Measurements from ENCODE around the gene CNTNAP5.

DNA sequence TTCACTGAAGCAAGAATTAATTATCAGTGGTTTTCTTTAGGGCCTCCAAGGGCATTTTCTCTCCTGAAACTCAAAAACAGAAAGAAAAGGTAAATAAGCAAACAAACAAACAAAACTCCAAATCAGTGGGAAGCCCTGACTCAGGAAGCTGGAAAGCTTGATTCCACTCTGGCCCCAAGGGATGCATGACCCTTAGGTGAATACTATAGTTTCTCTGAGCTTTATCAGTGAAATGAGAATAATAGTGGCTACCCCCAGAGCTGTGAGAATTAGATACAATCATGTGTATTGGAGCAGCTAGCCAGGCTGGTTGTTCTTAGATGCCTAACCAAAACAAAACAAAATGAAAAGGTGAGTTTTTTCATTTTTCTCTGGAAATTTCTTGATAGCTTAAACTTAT, 585.1 kb downstream of the CNTNAP5 start:
- no peak for TF ChIP-seq HDGF (IDR thresholded peaks at IDR 0.05; ENCODE audit: borderline replicate concordance)
- no peak for TF ChIP-seq ZNF384 (IDR thresholded peaks at IDR 0.05)
- no peak for TF ChIP-seq SP1 (IDR thresholded peaks at IDR 0.05)
- TF ChIP-seq ELF4 (IDR thresholded peaks at IDR 0.05), result no peak
- no peak for TF ChIP-seq ARNT (IDR thresholded peaks at IDR 0.05)
- TF ChIP-seq CTBP1 (IDR thresholded peaks at IDR 0.05; ENCODE audit: borderline replicate concordance), result no peak
- TF ChIP-seq BHLHE40 (IDR thresholded peaks at IDR 0.05; ENCODE audit: borderline replicate concordance), result no peak
- no peak for TF ChIP-seq FOXA1 (IDR thresholded peaks at IDR 0.05)
- no peak for TF ChIP-seq TARDBP (IDR thresholded peaks at IDR 0.05)
- TF ChIP-seq FOXM1 (IDR thresholded peaks at IDR 0.05; ENCODE audit: borderline replicate concordance), result no peak
- TF ChIP-seq SUZ12 (IDR thresholded peaks at IDR 0.05), result no peak

Data from HEK293T (cell line).